ENCODE data around the gene WFDC2. TPM values are rescaled to one million over a fixed set of nuclear protein-coding genes. Genes with fewer than 3 reads are reported as not detected.

WFDC2 gene
- total and polyA plus RNA-seq, 2 experiments from 2014 or later, result not detected

GRCh38 chr20:45510242-45510862 lies 40.8 kb downstream of the WFDC2 start:
- TF ChIP-seq EZH2phosphoT487 (IDR thresholded peaks at IDR 0.05; ENCODE audit: insufficient read depth, low read depth), result no peak
- no peak for TF ChIP-seq EZH2 (IDR thresholded peaks at IDR 0.05; ENCODE audit: insufficient read depth, poor library complexity, severe bottlenecking)
- H3K27me3 ChIP-seq (replicated peaks; ENCODE audit: insufficient read depth), result 0 out of 2 replicates have a peak, but pooled peaks cover 5% of the 10 kb centered on the region
- H3K9me2 ChIP-seq (ENCODE audit: insufficient read depth), result no peaks in the 10 kb centered on the region
- no peak for DNase-seq
- no peaks in the 10 kb centered on the region for H3K4me1 ChIP-seq (ENCODE audit: insufficient read depth)
- no peak overlapping the region for H2AFZ ChIP-seq
- H3K4me3 ChIP-seq, result no peak overlapping the region
- H3K79me2 ChIP-seq (ENCODE audit: insufficient read depth), result no peaks in the 10 kb centered on the region
- no peak overlapping the region for H3K27ac ChIP-seq
- in situ Hi-C loops (cut with MboI), result no loop called here
- no peak overlapping the region for H3K9ac ChIP-seq
- H3K9me3 ChIP-seq (ENCODE audit: low read depth), result no peaks in the 10 kb centered on the region
- no peak overlapping the region for H3K4me2 ChIP-seq (ENCODE audit: unreplicated experiment)
- WGBS, 2 experiments (ENCODE audit: low coverage in 1 of 2, low lambda C conversion rate in 2 of 2, missing lambda C conversion rate in 2 of 2), result 35 to 43% methylated on average over 5 of the region's 5 CpGs
- H3F3A ChIP-seq (ENCODE audit: insufficient read depth), result no peaks in the 10 kb centered on the region
- no peaks in the 10 kb centered on the region for H4K20me1 ChIP-seq (ENCODE audit: insufficient read depth)
- H3K36me3 ChIP-seq (ENCODE audit: low read depth), result no peaks in the 10 kb centered on the region

DNA sequence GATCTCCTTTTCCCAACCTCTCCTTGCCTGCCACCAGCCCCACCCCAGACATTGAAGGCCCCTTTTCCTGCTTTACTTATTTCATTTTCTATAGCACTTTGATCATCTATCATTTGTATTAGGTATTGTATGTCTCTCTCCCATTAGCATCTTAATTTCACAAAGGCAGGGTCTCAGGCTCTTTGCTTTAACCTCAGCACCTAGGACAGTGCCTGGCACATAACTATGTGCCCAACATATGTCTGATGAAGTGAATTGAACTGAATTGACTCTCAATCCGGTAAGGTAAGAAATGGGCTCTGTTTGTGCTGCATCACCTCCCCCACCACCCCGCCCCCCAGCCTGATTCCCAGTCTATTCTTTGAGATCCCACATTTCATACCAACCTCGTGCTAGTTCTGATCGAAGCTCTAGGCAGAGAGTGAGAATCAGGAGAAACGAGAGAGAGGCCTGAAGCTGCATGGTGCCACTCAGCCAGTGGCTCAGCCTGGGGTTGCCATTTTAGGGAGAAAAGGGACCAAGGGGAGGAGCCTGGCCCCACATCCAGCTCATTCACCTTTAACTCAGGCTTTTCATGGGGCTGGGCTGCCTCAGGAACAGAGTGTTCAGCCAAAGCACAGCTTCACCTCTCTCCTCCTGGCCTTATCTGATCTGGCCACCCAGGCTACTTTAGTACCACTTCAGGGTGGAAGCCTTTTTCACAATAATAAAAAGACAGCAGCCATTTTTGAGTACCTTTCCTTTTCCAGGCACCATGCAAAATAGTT lies 45.8 kb downstream of the WFDC2 start, which contains the start of gene SPINT3:
Gene SPINT3 (minus strand): TSS at position 476 of the 767 bp plus-strand sequence. CDS start 14 bp downstream, at position 462.
- Histone ChIP-seq H3K4me1 (ENCODE audit: insufficient read depth) (no peaks in the 10 kb centered on the region), H2AFZ (no peak within 1 kb of the TSS), H3K4me3 (no peak within 1 kb of the TSS), H3F3A (ENCODE audit: insufficient read depth) (no peaks in the 10 kb centered on the region), H3K4me2 (ENCODE audit: unreplicated experiment) (no peak within 1 kb of the TSS), H3K9me3 (ENCODE audit: low read depth) (no peaks in the 10 kb centered on the region), H4K20me1 (ENCODE audit: insufficient read depth) (no peaks in the 10 kb centered on the region), H3K27me3 (replicated peaks; ENCODE audit: insufficient read depth) (no peaks in the 10 kb centered on the region), H3K36me3 (ENCODE audit: low read depth) (no peaks in the 10 kb centered on the region), H3K79me2 (ENCODE audit: insufficient read depth) (no peaks in the 10 kb centered on the region), H3K9ac (no peak within 1 kb of the TSS), H3K9me2 (ENCODE audit: insufficient read depth) (no peaks in the 10 kb centered on the region), H3K27ac (no peak within 1 kb of the TSS)
- no peak for DNase-seq
- no peak for TF ChIP-seq EZH2 (IDR thresholded peaks at IDR 0.05; ENCODE audit: insufficient read depth, poor library complexity, severe bottlenecking)
- TF ChIP-seq EZH2phosphoT487 (IDR thresholded peaks at IDR 0.05; ENCODE audit: insufficient read depth, low read depth), result no peak
- 34% methylated on average over 5 of the region's 5 CpGs for WGBS, 2 experiments (ENCODE audit: low coverage in 1 of 2, low lambda C conversion rate in 2 of 2, missing lambda C conversion rate in 2 of 2)
- in situ Hi-C loops (cut with MboI), result no loop called here

DNA sequence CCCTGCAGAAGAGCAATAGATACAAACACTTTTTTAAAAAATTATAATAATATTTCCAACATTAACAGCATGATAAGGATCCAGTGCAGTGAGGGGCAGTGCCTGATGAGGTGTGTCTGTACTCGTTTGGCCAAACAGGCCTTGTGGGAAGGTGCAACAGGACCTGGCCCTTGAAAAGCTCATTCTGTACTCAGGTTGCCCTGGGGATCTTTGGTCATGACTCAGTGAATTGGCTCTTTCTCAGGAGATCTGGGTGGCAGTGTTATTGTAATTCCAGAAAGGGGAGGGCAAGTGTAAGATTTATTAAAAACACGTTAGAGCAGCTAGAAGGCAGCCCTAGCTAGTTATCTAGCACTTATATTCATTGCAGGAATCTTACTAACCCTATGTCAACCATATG lies 48.7 kb downstream of the WFDC2 start:
- peak; percentile 19 for DNase-seq
- H3K79me2 ChIP-seq (ENCODE audit: insufficient read depth), result no peaks in the 10 kb centered on the region
- H3K4me3 ChIP-seq, result no peak overlapping the region
- in situ Hi-C loops (cut with MboI), result no loop called here
- TF ChIP-seq EZH2 (IDR thresholded peaks at IDR 0.05; ENCODE audit: insufficient read depth, poor library complexity, severe bottlenecking) (no peak), EZH2phosphoT487 (IDR thresholded peaks at IDR 0.05; ENCODE audit: insufficient read depth, low read depth) (no peak)
- no peaks in the 10 kb centered on the region for H3F3A ChIP-seq (ENCODE audit: insufficient read depth)
- 0 to 3% methylated on average over 2 of the region's 2 CpGs for WGBS, 2 experiments (ENCODE audit: low coverage in 1 of 2, low lambda C conversion rate in 2 of 2, missing lambda C conversion rate in 2 of 2)
- H3K4me2 ChIP-seq (ENCODE audit: unreplicated experiment), result no peak overlapping the region
- H2AFZ ChIP-seq, result no peak overlapping the region
- no peaks in the 10 kb centered on the region for H3K9me2 ChIP-seq (ENCODE audit: insufficient read depth)
- H3K4me1 ChIP-seq (ENCODE audit: insufficient read depth), result no peaks in the 10 kb centered on the region
- no peak overlapping the region for H3K9ac ChIP-seq
- H4K20me1 ChIP-seq (ENCODE audit: insufficient read depth), result no peaks in the 10 kb centered on the region
- H3K36me3 ChIP-seq (ENCODE audit: low read depth), result no peaks in the 10 kb centered on the region
- H3K9me3 ChIP-seq (ENCODE audit: low read depth), result no peaks in the 10 kb centered on the region
- H3K27me3 ChIP-seq (replicated peaks; ENCODE audit: insufficient read depth), result no peaks in the 10 kb centered on the region
- no peak overlapping the region for H3K27ac ChIP-seq

GRCh38 chr20:45523821-45524220 lies 54.3 kb downstream of the WFDC2 start:
- WGBS, 2 experiments (ENCODE audit: low coverage in 1 of 2, low lambda C conversion rate in 2 of 2, missing lambda C conversion rate in 2 of 2), result 18 to 43% methylated on average over 1 of the region's 1 CpG
- no peaks in the 10 kb centered on the region for H3F3A ChIP-seq (ENCODE audit: insufficient read depth)

More at GRCh38 chr20:45523821-45524220, 54.3 kb downstream of the WFDC2 start:
- Histone ChIP-seq H4K20me1 (ENCODE audit: insufficient read depth) (no peaks in the 10 kb centered on the region), H3K9me2 (ENCODE audit: insufficient read depth) (no peaks in the 10 kb centered on the region), H3K4me1 (ENCODE audit: insufficient read depth) (no peaks in the 10 kb centered on the region), H3K9ac (no peak overlapping the region), H3K4me2 (ENCODE audit: unreplicated experiment) (no peak overlapping the region), H3K9me3 (ENCODE audit: low read depth) (no peaks in the 10 kb centered on the region), H3K27ac (no peak overlapping the region), H3K27me3 (replicated peaks; ENCODE audit: insufficient read depth) (no peaks in the 10 kb centered on the region), H3K4me3 (no peak overlapping the region), H3K36me3 (ENCODE audit: low read depth) (no peaks in the 10 kb centered on the region), H3K79me2 (ENCODE audit: insufficient read depth) (no peaks in the 10 kb centered on the region), H2AFZ (no peak overlapping the region)
- TF ChIP-seq EZH2 (IDR thresholded peaks at IDR 0.05; ENCODE audit: insufficient read depth, poor library complexity, severe bottlenecking) (no peak), EZH2phosphoT487 (IDR thresholded peaks at IDR 0.05; ENCODE audit: insufficient read depth, low read depth) (no peak)
- DNase-seq, result peak; percentile 18
- in situ Hi-C loops (cut with MboI), result no loop called here

All from GM23248 (cell line).